ENCODE results near the gene MRPS25. TPM values are rescaled to one million over a fixed set of nuclear protein-coding genes. Genes with fewer than 3 reads are reported as not detected.
A peak's percentile ranks its signal among the peaks of the same experiment; 100 is the strongest.

The MRPS25 gene
- polyA plus RNA-seq, 2 of the 4 experiments (the other 2 are of a cell fraction), result 42.0 to 78.4 TPM

GRCh38 chr3:15065550-15066007 lies 464 bp upstream of the MRPS25 start (continued):
- no peak for TF ChIP-seq SREBF2 (IDR thresholded peaks at IDR 0.05)

- Histone ChIP-seq H3K4me3 (peak overlapping the region; percentile 87), H3K27ac (peak overlapping the region; percentile 92 to 93), H3K4me1 (peaks cover 12% of the 10 kb centered on the region), H3K4me2 (peak overlapping the region; percentile 89), H3K9me3 (no peaks in the 10 kb centered on the region)
- 2% methylated on average over 19 of the region's 25 CpGs for WGBS (ENCODE audit: missing lambda C conversion rate)
- no peak for FAIRE-seq
- ChIA-PET CTCF (interaction anchor here (0.7 kb wide), 1 partner anchor 138 kb away, joined by 4 read pairs; no protein-coding TSS in a partner anchor), POLR2A (interaction anchor here (0.6 to 1.5 kb wide), 5 partner anchors 13 to 171 kb away, joined by 3 to 12 read pairs (median 5); partner anchors contain the start of gene RBSN)
- TF ChIP-seq MAFK (IDR thresholded peaks at IDR 0.05; ENCODE audit: partially characterized antibody) (no peak), HOXB13 (CRISPR knock-in tag; IDR thresholded peaks at IDR 0.05; ENCODE audit: low read depth) (no peak), NFE2L2 (conservative IDR thresholded peaks at IDR 0.05; ENCODE audit: low read length) (no peak)
- TF ChIP-seq, protein P1, sequence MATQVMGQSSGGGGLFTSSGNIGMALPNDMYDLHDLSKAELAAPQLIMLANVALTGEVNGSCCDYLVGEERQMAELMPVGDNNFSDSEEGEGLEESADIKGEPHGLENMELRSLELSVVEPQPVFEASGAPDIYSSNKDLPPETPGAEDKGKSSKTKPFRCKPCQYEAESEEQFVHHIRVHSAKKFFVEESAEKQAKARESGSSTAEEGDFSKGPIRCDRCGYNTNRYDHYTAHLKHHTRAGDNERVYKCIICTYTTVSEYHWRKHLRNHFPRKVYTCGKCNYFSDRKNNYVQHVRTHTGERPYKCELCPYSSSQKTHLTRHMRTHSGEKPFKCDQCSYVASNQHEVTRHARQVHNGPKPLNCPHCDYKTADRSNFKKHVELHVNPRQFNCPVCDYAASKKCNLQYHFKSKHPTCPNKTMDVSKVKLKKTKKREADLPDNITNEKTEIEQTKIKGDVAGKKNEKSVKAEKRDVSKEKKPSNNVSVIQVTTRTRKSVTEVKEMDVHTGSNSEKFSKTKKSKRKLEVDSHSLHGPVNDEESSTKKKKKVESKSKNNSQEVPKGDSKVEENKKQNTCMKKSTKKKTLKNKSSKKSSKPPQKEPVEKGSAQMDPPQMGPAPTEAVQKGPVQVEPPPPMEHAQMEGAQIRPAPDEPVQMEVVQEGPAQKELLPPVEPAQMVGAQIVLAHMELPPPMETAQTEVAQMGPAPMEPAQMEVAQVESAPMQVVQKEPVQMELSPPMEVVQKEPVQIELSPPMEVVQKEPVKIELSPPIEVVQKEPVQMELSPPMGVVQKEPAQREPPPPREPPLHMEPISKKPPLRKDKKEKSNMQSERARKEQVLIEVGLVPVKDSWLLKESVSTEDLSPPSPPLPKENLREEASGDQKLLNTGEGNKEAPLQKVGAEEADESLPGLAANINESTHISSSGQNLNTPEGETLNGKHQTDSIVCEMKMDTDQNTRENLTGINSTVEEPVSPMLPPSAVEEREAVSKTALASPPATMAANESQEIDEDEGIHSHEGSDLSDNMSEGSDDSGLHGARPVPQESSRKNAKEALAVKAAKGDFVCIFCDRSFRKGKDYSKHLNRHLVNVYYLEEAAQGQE (IDR thresholded peaks at IDR 0.05), result no peak
- DNase-seq (ENCODE audit: low read depth in 1 of 2, low spot score in 1 of 2), result peak in 1 of 2 experiments; percentile 20
- ATAC-seq, result peak; percentile 31 to 54; a peak in 4 of 6 replicates
Observed at GRCh38 chr3:15064299-15064834, 748 bp downstream of the MRPS25 start.

DNA sequence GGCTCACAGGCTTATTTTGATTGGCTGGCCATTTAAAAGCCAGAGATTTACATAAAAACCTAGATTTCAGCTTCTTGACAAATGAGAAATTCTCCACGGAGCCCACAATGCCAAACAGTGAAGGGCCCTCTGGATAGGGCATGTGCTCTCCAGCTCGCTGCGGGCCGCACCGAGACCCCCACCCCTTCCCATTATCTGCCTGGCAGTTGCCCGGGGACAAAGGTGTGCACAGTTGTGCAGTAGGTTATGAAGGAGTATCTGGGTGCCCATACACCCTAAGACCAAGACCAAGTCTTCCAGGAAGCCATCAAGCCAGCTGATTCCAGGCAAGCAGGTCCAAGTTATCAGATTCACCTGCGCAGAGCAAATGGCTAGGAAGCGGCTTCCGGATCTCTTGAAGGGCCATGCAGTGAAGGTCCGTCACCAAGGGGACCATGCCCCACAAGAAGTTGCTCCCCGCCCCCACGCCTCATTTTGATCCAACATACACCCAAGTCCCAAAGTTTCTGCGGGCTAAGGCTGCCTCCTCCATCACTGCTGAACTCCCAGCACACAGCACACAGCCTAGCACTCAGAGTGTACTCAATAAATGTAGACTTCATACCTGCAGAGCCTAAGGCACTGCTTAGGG lies 1.3 kb downstream of the MRPS25 start:
- ATAC-seq (0 out of 6 replicates have a peak, but pooled peaks of 1 of the 2 experiments have one; percentile 4), DNase-seq (ENCODE audit: low read depth in 1 of 2, low spot score in 1 of 2) (no peak), FAIRE-seq (no peak)
- WGBS (ENCODE audit: missing lambda C conversion rate), result 81% methylated on average over 13 of the region's 13 CpGs
- H3K4me2 ChIP-seq, result peak overlapping the region; percentile 89
- H3K4me1 ChIP-seq, result peaks cover 12% of the 10 kb centered on the region
- H3K9me3 ChIP-seq, result no peaks in the 10 kb centered on the region
- H3K4me3 ChIP-seq, result peak overlapping the region; percentile 87
- CTCF ChIA-PET, result interaction anchor here (0.7 to 1.0 kb wide), 2 partner anchors 42 to 137 kb away, joined by 3 to 4 read pairs; no protein-coding TSS in a partner anchor
- TF ChIP-seq MYC (IDR thresholded peaks at IDR 0.05; ENCODE audit: borderline replicate concordance, low read length), result no peak
- no peak for TF ChIP-seq TFCP2L1 (CRISPR knock-in tag; IDR thresholded peaks at IDR 0.05)
- no peak for TF ChIP-seq CBX8 (IDR thresholded peaks at IDR 0.05)
- no peak for TF ChIP-seq RNF2 (IDR thresholded peaks at IDR 0.05; ENCODE audit: borderline replicate concordance, low read depth)
- TF ChIP-seq CBX2 (IDR thresholded peaks at IDR 0.05; ENCODE audit: borderline replicate concordance, low read depth), result no peak
- no peak for TF ChIP-seq HMGXB4 (CRISPR knock-in tag; IDR thresholded peaks at IDR 0.05; ENCODE audit: borderline replicate concordance)
- TF ChIP-seq MAX (IDR thresholded peaks at IDR 0.05), result no peak
- no peak for TF ChIP-seq ZSCAN20 (CRISPR knock-in tag; IDR thresholded peaks at IDR 0.05)
- TF ChIP-seq HOXB13 (CRISPR knock-in tag; IDR thresholded peaks at IDR 0.05; ENCODE audit: low read depth), result no peak
- no peak for TF ChIP-seq FOXS1 (CRISPR knock-in tag; IDR thresholded peaks at IDR 0.05)
- TF ChIP-seq, protein P2, sequence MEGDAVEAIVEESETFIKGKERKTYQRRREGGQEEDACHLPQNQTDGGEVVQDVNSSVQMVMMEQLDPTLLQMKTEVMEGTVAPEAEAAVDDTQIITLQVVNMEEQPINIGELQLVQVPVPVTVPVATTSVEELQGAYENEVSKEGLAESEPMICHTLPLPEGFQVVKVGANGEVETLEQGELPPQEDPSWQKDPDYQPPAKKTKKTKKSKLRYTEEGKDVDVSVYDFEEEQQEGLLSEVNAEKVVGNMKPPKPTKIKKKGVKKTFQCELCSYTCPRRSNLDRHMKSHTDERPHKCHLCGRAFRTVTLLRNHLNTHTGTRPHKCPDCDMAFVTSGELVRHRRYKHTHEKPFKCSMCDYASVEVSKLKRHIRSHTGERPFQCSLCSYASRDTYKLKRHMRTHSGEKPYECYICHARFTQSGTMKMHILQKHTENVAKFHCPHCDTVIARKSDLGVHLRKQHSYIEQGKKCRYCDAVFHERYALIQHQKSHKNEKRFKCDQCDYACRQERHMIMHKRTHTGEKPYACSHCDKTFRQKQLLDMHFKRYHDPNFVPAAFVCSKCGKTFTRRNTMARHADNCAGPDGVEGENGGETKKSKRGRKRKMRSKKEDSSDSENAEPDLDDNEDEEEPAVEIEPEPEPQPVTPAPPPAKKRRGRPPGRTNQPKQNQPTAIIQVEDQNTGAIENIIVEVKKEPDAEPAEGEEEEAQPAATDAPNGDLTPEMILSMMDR (IDR thresholded peaks at IDR 0.05), result no peak
- TF ChIP-seq ZNF302 (CRISPR knock-in tag; IDR thresholded peaks at IDR 0.05), result no peak
- TF ChIP-seq HOXA7 (CRISPR knock-in tag; IDR thresholded peaks at IDR 0.05), result no peak
- TF ChIP-seq NR3C1 (IDR thresholded peaks at IDR 0.05), result no peak
- TF ChIP-seq CHD2 (IDR thresholded peaks at IDR 0.05; ENCODE audit: low read length, partially characterized antibody), result no peak
- no peak for TF ChIP-seq KDM1A (IDR thresholded peaks at IDR 0.05; ENCODE audit: low read depth)
- no peak for TF ChIP-seq MAFK (IDR thresholded peaks at IDR 0.05; ENCODE audit: partially characterized antibody)
- POLR2A ChIA-PET, result interaction anchor here (1.5 kb wide), 1 partner anchor 115 kb away, joined by 5 read pairs; no protein-coding TSS in a partner anchor
- peak overlapping the region; percentile 92 to 93; a peak in 4 of 6 replicates for H3K27ac ChIP-seq
